Mucosa of descending colon (tissue), 3 donors: ENCODE measurements around the gene DDC. TPM values are rescaled to one million over a fixed set of nuclear protein-coding genes. Genes with fewer than 3 reads are reported as not detected.
A peak's percentile ranks its signal among the peaks of the same experiment; 100 is the strongest.
"Not testable (repeated sequence)": the region's sequence is repeated elsewhere in the genome, so short reads cannot be mapped to it uniquely, and the experiment has no call there.

ENCODE experiments used
- ATAC-seq: fragments of 200-7000 bp; cut with Tn5 transposase; one replicate; pipeline ENCODE4 v1.9.1; 2020; ENCODE audit warnings: mild to moderate bottlenecking, moderate library complexity
- DNase-seq, 3 donors: peaks; one replicate each; pipeline ENCODE4 v3.0.0-alpha.2; 2020
- H3K36me3 ChIP-seq: fragments of 200-600 bp; one replicate; pipeline ENCODE4 v1.8.0; 2021; ENCODE audit warnings: low read depth, mild to moderate bottlenecking
- H3K4me1 ChIP-seq: fragments of 200-600 bp; one replicate; pipeline ENCODE4 v1.8.0; 2021; ENCODE audit warnings: low read depth, mild to moderate bottlenecking
- H3K4me3 ChIP-seq: fragments of 200-600 bp; one replicate; pipeline ENCODE4 v1.8.0; 2021; ENCODE audit warnings: mild to moderate bottlenecking
- H3K9me3 ChIP-seq: fragments of 200-600 bp; one replicate; pipeline ENCODE4 v1.8.0; 2021; ENCODE audit warnings: mild to moderate bottlenecking
- intact Hi-C, 2 donors: fragments of 100-400 bp; cut with DNase I in 1 of 2; cut with micrococcal nuclease in 1 of 2; formaldehyde crosslinking; loops; one replicate each; pipeline versions ENCODE4 v1.11.0 to v1.11.1; 2022; cut with DNase I, micrococcal nuclease
- total RNA-seq, 3 donors: library from RNA; stranded (reverse); fragmentation: NEBNext Ultra II Directional in 2 of 3; extraction: Animal tissue kit (Norgen Biotek cat#: 25700) in 2 of 3; gene quantifications; one replicate each; pipeline versions ENCODE4 v1.2.1 to v1.2.4, GENCODE V29; 2021 to 2023
- TF ChIP-seq, protein P1 (sequence below): fragments of 200-600 bp; IDR thresholded peaks from one replicate; pipeline ENCODE4 v1.8.0; 2022; ENCODE audit warnings: antibody characterized with exemption, mild to moderate bottlenecking
- donor health status: DM: no; HTN: no; CAD: no; lungs with moderate emphysema.
- donor health status: DM: no; HTN: no; CAD: no.
- donor health status: DM: no; HTN: yes; CAD: no.

DDC gene
- total RNA-seq, 3 donors from 2014 or later, result 29.6 to 94.5 (median 74.4) TPM

- Histone ChIP-seq H3K4me1 (no peaks in the 10 kb centered on the region), H3K4me3 (no peak overlapping the region), H3K9me3 (no peaks in the 10 kb centered on the region), H3K36me3 (no peaks in the 10 kb centered on the region)
- peak in 1 of 3 donors; percentile 28 for DNase-seq
- peak; percentile 24 for ATAC-seq
- intact Hi-C loops, result no loop called here
- TF ChIP-seq, protein P1, sequence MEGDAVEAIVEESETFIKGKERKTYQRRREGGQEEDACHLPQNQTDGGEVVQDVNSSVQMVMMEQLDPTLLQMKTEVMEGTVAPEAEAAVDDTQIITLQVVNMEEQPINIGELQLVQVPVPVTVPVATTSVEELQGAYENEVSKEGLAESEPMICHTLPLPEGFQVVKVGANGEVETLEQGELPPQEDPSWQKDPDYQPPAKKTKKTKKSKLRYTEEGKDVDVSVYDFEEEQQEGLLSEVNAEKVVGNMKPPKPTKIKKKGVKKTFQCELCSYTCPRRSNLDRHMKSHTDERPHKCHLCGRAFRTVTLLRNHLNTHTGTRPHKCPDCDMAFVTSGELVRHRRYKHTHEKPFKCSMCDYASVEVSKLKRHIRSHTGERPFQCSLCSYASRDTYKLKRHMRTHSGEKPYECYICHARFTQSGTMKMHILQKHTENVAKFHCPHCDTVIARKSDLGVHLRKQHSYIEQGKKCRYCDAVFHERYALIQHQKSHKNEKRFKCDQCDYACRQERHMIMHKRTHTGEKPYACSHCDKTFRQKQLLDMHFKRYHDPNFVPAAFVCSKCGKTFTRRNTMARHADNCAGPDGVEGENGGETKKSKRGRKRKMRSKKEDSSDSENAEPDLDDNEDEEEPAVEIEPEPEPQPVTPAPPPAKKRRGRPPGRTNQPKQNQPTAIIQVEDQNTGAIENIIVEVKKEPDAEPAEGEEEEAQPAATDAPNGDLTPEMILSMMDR, result no peak
These were observed 12.3 kb downstream of the DDC start for GRCh38 chr7:50552921-50553320.

- ATAC-seq (peak; percentile 64), DNase-seq (no peak)
- TF ChIP-seq, protein P1, result no peak
- Histone ChIP-seq H3K36me3 (no peaks in the 10 kb centered on the region), H3K4me3 (no peak overlapping the region), H3K9me3 (no peaks in the 10 kb centered on the region), H3K4me1 (no peaks in the 10 kb centered on the region)
- intact Hi-C loops, result no loop called here
These were observed 13.1 kb downstream of the DDC start for GRCh38 chr7:50552139-50552538.

- not testable (repeated sequence) for DNase-seq
These were observed 19.6 kb downstream of the DDC start for GRCh38 chr7:50545613-50546012.

DNA sequence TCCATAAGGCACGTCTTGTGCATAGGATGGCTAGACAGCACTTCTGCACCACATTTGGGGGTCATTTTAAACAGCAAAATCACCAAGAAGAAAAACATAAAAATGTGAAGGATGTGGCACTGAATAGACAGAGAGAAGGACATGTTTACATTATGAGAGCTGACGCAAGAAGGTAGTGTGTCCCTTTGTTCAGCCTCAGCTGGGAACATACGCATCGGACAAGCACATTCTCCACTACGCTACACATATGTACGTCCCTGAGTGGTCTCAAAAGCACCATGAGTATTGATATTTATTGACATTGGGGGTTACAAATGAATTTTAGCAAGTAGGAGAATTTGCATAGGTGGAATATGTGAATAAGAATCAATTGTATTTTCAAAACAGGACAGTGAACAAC lies 20.2 kb downstream of the DDC start:
- Histone ChIP-seq H3K4me1 (no peaks in the 10 kb centered on the region), H3K36me3 (no peaks in the 10 kb centered on the region), H3K9me3 (no peaks in the 10 kb centered on the region), H3K4me3 (no peak overlapping the region)
- ATAC-seq (no peak), DNase-seq (no peak)
- TF ChIP-seq, protein P1, result no peak
- intact Hi-C loops, result no loop called here

More at GRCh38 chr7:50545613-50546012, 19.6 kb downstream of the DDC start:
- H3K4me3 ChIP-seq, H3K4me1 ChIP-seq, intact Hi-C loops, H3K36me3 ChIP-seq, H3K9me3 ChIP-seq, ATAC-seq: not testable (repeated sequence)

DNA sequence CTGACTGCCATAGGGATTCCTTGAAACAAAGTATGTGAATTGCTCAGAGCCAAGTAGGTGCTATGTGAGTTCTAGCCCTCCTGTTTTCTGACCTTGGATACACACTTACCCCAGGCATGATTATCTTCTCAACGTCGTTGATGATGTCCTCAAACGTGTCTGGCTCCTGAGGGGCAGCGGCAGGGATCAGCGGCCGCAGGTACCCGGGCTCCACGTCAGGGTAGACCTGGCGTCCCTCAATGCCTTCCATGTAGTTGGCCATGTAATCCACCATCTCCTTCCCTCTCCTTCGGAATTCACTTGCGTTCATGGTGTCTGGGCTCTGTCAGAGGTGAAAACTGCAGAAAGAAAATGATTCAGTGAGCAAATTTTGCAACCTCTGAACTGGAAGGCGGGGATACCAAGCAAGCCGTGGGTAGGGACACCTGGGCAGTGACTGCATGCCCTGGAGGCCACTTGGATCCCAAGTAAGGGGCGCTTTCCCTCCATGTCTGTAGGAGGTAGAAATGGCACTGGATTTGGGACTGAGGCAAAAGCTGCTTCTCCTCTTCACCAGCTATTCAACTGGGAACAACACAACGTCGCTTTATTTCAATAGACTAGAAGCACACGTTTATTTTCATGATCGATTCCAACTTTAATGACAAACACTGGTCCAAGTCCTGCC lies 21.3 kb downstream of the DDC start:
- no peaks in the 10 kb centered on the region for H3K36me3 ChIP-seq

GRCh38 chr7:50542132-50542531 lies 23.1 kb downstream of the DDC start:
- intact Hi-C loops, result no loop called here
- TF ChIP-seq, protein P1, result no peak
- Histone ChIP-seq H3K4me3 (no peak overlapping the region), H3K4me1 (no peaks in the 10 kb centered on the region), H3K36me3 (no peaks in the 10 kb centered on the region), H3K9me3 (no peaks in the 10 kb centered on the region)
- ATAC-seq (no peak), DNase-seq (no peak)

More for the DNA sequence above, 21.3 kb downstream of the DDC start:
- no peaks in the 10 kb centered on the region for H3K9me3 ChIP-seq
- H3K4me3 ChIP-seq, result no peak overlapping the region
- intact Hi-C loops, result no loop called here
- ATAC-seq, result no peak
- DNase-seq, result no peak
- TF ChIP-seq, protein P1, result no peak
- H3K4me1 ChIP-seq, result no peaks in the 10 kb centered on the region
